Urinary bladder (tissue), 4 donors: ENCODE results near the gene GCNT4. TPM values are rescaled to one million over a fixed set of nuclear protein-coding genes. Genes with fewer than 3 reads are reported as not detected.

Experiments
- DNase-seq: peaks from one replicate; pipeline ENCODE4 v3.0.0-alpha.2; 2015; ENCODE audit errors: extremely low spot score
- H3K27ac ChIP-seq: one replicate; pipeline ENCODE4 v1.5.1; 2013; ENCODE audit warnings: low read depth, mild to moderate bottlenecking, moderate library complexity
- H3K36me3 ChIP-seq: one replicate; pipeline ENCODE4 v1.6.1; 2013; ENCODE audit warnings: mild to moderate bottlenecking, moderate library complexity; ENCODE audit not compliant: insufficient read depth
- H3K4me1 ChIP-seq: one replicate; pipeline ENCODE4 v1.6.1; 2013; ENCODE audit warnings: mild to moderate bottlenecking, moderate library complexity; ENCODE audit not compliant: insufficient read depth
- H3K4me3 ChIP-seq: one replicate; pipeline ENCODE4 v1.5.1; 2013; ENCODE audit warnings: low read depth, low read length
- WGBS: extraction: QIAGEN DNeasy Blood & Tissue Kit; methylation state at CpG from one replicate; pipeline ENCODE4 v1.1.7; 2013; 5-methylcytosine and 5-hydroxymethylcytosine counted together
- polyA plus RNA-seq: library from polyadenylated mRNA; stranded (reverse); fragments of 200-250 nt; gene quantifications from one replicate; pipeline ENCODE4 v1.2.3, GENCODE V29; 2013
- total RNA-seq: library from RNA; depleted of rRNA; stranded (reverse); fragments of >200 nt; gene quantifications from one replicate; pipeline ENCODE4 v1.2.3, GENCODE V29; 2014
- donor health status: healthy with polysubstance abuse.
- donor health status: healthy.

GCNT4 gene
- total and polyA plus RNA-seq, 2 donors = 3.2 to 16.7 TPM

DNA sequence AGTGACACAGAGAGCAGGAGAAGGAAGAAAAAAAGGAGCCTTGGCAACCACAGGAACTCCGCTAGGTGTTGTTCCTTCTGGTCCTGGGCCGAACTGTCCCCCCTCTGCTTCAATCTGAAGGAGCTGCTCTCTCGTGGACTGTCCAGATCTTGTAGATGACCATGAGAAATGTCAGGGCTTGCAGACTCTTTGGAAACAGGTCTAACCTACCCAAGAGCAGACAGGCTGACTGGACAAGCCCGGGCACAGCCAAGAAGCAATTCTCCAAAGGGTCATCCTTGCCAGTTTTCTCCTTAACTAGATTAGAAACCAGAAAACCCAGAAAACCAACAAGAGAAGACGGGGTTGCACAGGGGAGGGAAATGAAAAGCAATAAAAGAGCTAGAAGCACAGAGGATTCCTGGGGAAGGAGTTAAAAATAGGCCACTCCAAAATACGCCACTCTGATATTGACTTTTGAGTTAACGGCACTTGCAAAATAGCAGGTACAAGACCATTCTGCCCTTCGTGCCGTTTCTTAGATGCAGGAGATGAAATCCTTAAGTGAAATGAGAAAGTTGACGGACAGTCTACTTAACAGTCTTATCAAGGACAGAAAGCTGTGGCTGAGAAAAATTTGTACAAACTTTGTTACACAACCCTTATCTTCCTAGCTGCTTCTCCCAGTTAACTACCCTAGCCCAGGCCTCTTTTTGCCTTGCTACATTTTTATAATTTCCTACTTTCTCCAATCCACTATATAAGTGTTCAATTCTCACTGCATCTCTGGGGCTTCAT, 5.8 kb downstream of the GCNT4 start:
- 79% methylated on average over 10 of the region's 10 CpGs for WGBS
- Histone ChIP-seq H3K36me3 (no peaks in the 10 kb centered on the region), H3K4me1 (peaks cover 2% of the 10 kb centered on the region), H3K4me3 (no peak overlapping the region), H3K27ac (no peak overlapping the region)
- no peak for DNase-seq

DNA sequence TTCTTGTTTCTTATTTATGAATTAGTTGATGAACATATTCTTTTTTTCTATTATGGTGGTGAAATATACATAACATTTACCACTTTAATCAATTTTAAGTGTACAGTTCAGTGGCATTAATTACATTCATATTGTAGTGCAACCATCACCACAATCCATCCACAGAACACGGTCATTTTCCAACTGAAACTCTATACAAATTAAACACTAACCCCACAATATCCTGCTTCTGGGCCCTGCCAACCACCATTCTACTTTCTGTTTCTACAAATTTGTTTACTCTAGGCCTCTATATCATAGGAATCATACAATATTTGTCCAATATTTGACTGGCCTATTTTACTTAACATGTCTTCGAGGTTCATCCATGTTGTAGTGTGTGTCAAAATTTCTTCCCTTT, 7.3 kb downstream of the GCNT4 start:
- H3K4me1 ChIP-seq = peaks cover 2% of the 10 kb centered on the region
- 93% methylated on average over 2 of the region's 2 CpGs for WGBS
- no peaks in the 10 kb centered on the region for H3K36me3 ChIP-seq
- no peak overlapping the region for H3K27ac ChIP-seq
- no peak for DNase-seq
- H3K4me3 ChIP-seq = no peak overlapping the region

DNA sequence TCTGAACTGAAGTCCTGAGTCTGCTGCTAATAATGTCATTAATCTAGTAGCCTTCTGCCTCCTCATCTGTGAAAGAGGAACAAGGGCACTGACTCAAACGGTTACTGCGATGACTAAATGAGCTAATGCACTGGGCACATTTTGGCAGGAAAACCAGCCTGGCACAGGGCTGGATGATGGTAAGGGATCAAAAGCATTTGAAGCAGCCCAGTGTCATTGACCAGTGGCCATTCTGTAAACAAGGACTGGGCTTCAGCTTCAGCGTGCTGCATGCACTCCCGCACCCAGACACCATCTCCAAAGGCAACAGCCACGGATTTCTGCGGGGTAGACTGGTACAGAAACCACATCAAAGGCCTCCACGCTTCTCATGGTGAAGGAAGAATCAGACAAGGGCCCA, 8.0 kb downstream of the GCNT4 start:
- 85% methylated on average over 7 of the region's 7 CpGs for WGBS
- no peak overlapping the region for H3K27ac ChIP-seq
- no peak for DNase-seq
- no peaks in the 10 kb centered on the region for H3K36me3 ChIP-seq
- no peak overlapping the region for H3K4me3 ChIP-seq
- peaks cover 2% of the 10 kb centered on the region for H3K4me1 ChIP-seq

DNA sequence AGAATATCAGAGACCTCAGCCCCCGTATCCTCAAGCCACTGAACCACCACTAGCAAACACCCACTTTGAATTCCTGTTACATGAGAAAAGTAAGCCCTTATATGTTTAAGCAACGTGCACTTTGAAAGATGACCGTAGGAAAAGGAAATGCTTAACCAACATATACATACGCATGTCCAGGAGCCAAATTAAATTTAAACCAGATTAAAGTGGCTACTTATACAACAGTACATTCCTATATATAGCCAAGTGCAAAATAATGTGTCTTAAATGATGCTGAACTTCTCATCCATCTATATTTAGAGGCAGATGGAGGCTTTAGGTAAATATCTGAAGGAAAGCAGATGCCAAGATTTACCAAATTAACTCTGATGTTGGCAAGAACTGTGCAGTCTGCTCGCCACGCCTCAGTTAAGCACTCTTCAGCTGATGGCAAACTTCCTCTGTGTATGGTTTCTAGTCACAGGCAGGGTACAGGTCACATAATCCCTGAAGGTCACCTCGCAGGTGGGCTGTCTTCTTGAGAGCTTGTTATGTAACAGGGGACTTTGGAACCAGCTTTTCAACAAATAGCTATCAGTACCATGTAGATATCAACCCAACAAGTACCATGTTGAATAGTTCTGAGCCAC, 8.6 kb downstream of the GCNT4 start:
- no peaks in the 10 kb centered on the region for H3K36me3 ChIP-seq
- H3K27ac ChIP-seq = no peak overlapping the region
- H3K4me3 ChIP-seq = no peak overlapping the region
- WGBS = 89% methylated on average over 7 of the region's 7 CpGs
- no peak for DNase-seq
- H3K4me1 ChIP-seq = peaks cover 2% of the 10 kb centered on the region

DNA sequence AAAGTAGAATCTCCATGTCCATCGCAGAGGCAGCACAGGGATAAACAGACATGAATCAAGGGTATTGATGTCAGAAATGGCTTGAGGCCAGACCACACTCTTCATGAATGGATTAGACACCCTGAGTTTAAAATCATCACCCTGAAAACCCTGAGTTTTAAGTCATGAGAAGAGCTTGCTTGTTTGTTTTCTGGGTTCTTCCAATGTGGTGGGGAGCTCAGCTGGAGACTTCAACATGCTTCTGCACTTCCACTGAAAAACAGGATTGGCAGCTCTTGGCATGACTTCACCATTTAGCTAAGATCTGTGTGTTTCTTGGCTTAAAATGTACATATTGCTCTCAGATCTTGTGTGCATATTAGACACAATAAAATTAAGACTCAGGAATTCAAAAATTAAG, 9.8 kb downstream of the GCNT4 start:
- H3K36me3 ChIP-seq = no peaks in the 10 kb centered on the region
- no peak for DNase-seq
- H3K4me1 ChIP-seq = no peaks in the 10 kb centered on the region
- WGBS = 82% methylated on average over 1 of the region's 1 CpG
- no peak overlapping the region for H3K4me3 ChIP-seq
- no peak overlapping the region for H3K27ac ChIP-seq

DNA sequence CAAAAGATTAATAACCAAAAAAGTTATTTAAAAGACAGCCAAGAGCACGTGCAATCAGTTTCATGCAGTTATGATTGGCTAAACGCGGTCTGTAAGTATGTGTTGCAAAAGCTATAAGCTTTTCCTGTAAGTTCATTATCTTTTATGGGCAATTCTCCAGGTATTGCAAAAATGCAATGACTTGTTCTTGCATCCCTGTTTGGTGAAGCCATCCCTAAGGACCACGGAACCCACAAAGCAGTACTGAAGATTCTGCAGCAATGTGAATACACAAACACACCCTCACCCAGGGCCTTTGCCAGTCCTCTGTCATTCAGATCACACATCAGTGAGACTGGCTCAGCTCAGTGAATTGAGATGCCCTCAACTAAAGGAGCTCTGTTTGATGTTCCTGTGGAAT, 11.4 kb downstream of the GCNT4 start:
- WGBS = 64% methylated on average over 4 of the region's 4 CpGs
- no peak for DNase-seq
- Histone ChIP-seq H3K27ac (no peak overlapping the region), H3K4me1 (no peaks in the 10 kb centered on the region), H3K4me3 (no peak overlapping the region), H3K36me3 (no peaks in the 10 kb centered on the region)

DNA sequence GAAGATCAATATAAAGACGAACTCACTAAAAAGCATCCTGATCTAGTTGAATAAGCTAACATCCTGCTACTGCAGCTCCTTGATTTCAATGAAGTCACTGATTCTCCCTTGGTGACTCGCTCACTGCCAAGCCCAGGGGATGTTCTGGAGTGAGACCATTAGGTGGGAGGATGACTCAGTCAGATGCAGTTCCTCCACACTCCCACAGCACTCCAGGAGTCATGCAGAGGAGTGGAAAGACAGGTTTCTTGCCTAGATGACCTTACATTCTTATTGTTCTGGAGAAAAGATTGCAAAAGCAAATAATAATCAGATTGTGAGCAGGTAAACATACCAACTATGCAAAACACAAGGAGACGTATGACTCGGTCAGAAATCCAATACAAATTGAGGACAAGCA, 15.3 kb downstream of the GCNT4 start:
- Histone ChIP-seq H3K36me3 (no peaks in the 10 kb centered on the region), H3K4me1 (no peaks in the 10 kb centered on the region), H3K4me3 (no peak overlapping the region), H3K27ac (no peak overlapping the region)
- DNase-seq = no peak
- WGBS = 76% methylated on average over 4 of the region's 4 CpGs

DNA sequence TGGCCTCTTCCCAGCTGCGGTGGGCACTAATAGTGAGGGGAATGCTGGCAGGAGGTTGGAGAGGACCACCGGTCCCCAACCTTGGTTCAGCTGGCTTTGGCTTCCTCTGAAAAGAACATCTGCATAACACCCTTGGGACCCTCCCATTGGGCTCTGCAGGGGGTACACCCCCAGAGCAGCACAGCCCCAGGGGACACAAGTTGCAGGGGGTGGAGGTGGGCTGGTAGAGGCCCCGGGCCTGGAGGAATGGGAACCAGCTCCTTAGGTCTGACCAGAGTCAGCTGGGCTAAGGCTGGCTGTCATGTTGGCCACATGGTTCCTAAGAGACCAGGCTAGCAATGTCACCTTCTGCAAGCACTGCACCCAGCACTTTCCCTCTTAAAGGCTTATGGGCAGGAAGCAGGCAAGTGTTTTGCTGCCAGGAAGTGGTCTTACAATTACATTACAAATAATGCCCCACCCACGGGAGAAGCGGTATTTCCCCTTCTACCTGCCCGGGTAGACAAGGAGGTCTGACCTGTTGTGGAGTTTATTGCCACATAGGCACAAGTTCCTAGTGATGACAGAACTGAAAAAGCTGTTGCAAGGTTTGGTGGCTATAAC, 18.1 kb downstream of the GCNT4 start:
- 78% methylated on average over 6 of the region's 6 CpGs for WGBS
- DNase-seq = no peak
- peak overlapping the region; percentile 53 for H3K27ac ChIP-seq
- H3K4me3 ChIP-seq = no peak overlapping the region
- H3K36me3 ChIP-seq = peaks cover 2% of the 10 kb centered on the region
- H3K4me1 ChIP-seq = no peaks in the 10 kb centered on the region

DNA sequence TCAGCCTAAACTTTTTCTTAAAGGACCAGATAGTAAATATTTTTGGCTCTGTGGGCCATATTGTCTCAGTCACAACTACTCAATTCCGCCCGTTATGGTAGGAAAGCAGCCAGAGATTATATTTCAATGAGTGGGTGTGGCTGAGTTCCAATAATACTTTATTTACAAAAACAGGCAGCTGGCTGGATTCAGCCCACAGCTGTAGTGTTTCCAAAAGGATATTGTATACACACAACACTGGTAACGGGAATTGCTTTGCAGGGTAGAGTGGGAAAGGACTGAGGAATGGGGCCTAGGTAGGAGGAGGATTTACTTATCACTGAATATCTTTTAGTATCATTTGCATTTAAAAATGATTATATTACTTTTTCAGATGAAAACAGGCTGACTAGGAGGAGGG, 21.0 kb downstream of the GCNT4 start:
- no peak overlapping the region for H3K27ac ChIP-seq
- no peak for DNase-seq
- peaks cover 4% of the 10 kb centered on the region for H3K36me3 ChIP-seq
- no peaks in the 10 kb centered on the region for H3K4me1 ChIP-seq
- 38% methylated on average over 3 of the region's 3 CpGs for WGBS
- no peak overlapping the region for H3K4me3 ChIP-seq

DNA sequence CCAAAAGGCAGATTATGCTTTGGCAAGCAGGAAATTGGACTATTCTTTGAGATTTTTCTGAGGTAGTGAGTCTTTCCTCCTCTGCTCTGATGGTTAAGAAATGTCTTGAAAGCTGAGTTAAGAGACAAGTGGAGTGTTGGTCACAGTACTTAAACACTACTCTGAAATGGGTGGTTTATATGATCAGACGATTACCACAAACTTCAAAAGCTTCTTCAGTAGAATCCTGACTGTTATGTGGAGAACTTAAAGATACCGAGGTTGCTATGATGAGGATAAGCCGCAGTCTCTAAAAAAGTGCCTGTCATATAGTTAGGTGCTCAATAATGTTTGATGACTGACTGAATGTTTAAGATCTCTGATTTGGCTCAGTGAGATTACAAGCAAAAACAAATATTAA, 24.3 kb downstream of the GCNT4 start:
- DNase-seq = no peak
- Histone ChIP-seq H3K4me3 (no peak overlapping the region), H3K4me1 (no peaks in the 10 kb centered on the region), H3K36me3 (peaks cover 4% of the 10 kb centered on the region), H3K27ac (no peak overlapping the region)
- 88% methylated on average over 3 of the region's 3 CpGs for WGBS

DNA sequence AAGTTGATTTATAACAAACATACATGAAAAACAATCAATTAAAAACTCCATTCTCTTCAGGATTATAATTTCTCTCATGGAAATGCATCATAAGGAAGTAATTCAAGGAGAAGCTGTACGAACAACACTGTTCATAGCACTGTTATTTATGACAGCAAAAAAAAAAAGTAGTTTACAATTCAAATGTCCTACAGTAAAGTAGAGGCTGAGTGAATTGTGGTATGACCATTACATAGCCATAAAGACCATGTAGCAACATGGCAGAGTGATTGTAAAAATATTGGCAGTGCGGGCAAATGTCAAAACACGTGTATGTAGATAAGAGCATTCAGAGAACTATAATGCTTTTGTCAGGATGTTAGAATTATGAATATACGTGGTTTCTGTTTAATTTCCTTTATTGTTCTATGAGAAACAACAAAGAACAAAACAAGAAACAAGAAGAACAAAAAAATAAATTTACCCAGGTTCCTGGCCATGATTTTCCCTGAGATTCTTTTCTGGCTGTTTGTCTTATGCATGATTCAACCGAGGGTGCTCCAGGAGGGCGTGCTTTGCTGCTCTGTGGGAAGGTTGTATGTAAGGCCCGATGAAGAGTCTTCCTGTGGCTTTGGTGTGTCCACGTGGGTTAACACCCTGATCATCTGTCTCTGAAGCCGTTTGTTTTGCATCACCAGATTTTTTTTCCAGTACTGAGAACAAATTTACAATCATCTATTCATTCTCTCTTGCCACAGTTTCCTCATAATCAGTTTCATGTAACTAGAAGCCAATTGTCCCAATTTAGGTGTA, 28.8 kb downstream of the GCNT4 start:
- Histone ChIP-seq H3K27ac (no peak overlapping the region), H3K36me3 (no peaks in the 10 kb centered on the region), H3K4me1 (no peaks in the 10 kb centered on the region), H3K4me3 (no peak overlapping the region)
- no peak for DNase-seq
- WGBS = 67% methylated on average over 9 of the region's 9 CpGs

DNA sequence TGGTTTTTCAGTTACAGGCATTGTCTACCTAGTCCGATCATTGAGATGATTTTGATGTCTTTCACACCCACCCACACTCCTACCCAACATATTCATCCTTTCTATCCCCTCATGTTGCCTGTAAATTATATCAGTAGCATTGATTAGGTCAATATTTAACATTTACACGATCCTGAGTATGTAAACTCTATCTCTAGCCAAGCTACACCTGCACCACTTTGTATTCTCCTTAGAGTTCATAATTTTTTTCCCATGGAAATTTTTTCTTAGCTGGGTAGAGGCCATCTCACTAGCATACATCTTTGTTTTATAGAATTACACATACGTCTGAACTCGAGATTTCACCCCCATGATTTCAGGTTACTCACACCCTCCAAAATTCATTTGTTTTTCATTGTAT, 30.6 kb downstream of the GCNT4 start:
- 78% methylated on average over 4 of the region's 4 CpGs for WGBS
- H3K4me3 ChIP-seq = no peak overlapping the region
- H3K36me3 ChIP-seq = no peaks in the 10 kb centered on the region
- H3K4me1 ChIP-seq = no peaks in the 10 kb centered on the region
- DNase-seq = no peak
- H3K27ac ChIP-seq = no peak overlapping the region

DNA sequence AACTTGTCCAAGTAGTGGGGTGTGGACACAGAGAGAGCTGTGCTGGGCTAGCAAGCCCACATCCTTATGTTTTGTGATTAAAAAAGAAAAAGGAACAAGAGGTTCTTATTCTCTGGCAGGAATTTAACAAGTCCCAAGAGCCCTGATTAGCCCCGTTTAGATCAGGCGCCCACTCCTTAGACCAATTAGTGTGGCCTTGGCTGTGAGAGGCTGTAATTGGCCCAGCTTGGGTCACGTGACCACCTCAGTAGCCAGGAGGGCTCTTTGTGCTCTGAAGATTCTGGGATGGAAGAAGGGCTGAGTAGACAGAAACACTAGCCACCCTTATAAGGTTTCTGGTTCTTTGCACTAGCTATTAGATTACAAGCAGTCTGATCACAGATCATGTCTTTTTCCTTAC, 31.1 kb downstream of the GCNT4 start:
- Histone ChIP-seq H3K4me3 (no peak overlapping the region), H3K27ac (no peak overlapping the region)
- 50% methylated on average over 3 of the region's 3 CpGs for WGBS

More for the DNA sequence above, 31.1 kb downstream of the GCNT4 start:
- no peak for DNase-seq
- no peaks in the 10 kb centered on the region for H3K36me3 ChIP-seq
- H3K4me1 ChIP-seq = no peaks in the 10 kb centered on the region
